Sigmoid colon (tissue), 4 donors: ENCODE results near the gene SP3.

ENCODE experiments used
- POLR2A ChIP-seq, 2 donors: fragments of 450-650 bp; IDR thresholded peaks; one replicate each; pipeline ENCODE4 v1.6.1; 2016; ENCODE audit warnings: antibody characterized with exemption in 2 of 2, mild to moderate bottlenecking in 2 of 2, moderate library complexity in 2 of 2
- POLR2AphosphoS5 ChIP-seq, 4 donors: sonication (generic); formaldehyde crosslinking; IDR thresholded peaks; one replicate each; pipeline ENCODE4 v1.6.1; 2017; ENCODE audit warnings: antibody characterized with exemption in 4 of 4
- TF ChIP-seq, protein P1 (sequence below), 4 experiments: fragments of 450-650 bp in 3 of 4; fragments of 200-600 bp in 1 of 4; IDR thresholded peaks; one replicate each; pipeline ENCODE4 v1.5.1; 2016 to 2019; ENCODE audit warnings: antibody characterized with exemption in 4 of 4, mild to moderate bottlenecking in 3 of 4, moderate library complexity in 2 of 4

DNA sequence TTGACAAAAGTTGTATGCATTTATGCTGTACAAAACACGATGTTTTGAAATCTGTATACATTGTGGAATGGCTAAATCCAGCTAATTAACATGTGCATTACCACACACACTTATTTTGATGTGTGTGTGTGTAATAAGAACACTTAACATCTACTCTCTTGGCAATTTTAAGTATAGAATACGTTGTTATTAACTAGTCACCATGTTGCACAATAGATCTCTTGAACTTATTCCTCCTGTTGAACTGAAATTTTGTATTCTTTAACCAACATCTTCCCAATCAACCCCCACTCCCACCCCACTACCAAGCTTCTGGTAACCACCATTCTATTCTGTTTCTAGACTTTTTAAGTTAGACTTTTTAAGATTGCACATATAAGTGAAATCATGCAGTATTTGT, 16.3 kb upstream of the SP3 start:
- TF ChIP-seq, protein P1, sequence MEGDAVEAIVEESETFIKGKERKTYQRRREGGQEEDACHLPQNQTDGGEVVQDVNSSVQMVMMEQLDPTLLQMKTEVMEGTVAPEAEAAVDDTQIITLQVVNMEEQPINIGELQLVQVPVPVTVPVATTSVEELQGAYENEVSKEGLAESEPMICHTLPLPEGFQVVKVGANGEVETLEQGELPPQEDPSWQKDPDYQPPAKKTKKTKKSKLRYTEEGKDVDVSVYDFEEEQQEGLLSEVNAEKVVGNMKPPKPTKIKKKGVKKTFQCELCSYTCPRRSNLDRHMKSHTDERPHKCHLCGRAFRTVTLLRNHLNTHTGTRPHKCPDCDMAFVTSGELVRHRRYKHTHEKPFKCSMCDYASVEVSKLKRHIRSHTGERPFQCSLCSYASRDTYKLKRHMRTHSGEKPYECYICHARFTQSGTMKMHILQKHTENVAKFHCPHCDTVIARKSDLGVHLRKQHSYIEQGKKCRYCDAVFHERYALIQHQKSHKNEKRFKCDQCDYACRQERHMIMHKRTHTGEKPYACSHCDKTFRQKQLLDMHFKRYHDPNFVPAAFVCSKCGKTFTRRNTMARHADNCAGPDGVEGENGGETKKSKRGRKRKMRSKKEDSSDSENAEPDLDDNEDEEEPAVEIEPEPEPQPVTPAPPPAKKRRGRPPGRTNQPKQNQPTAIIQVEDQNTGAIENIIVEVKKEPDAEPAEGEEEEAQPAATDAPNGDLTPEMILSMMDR (IDR thresholded peaks at IDR 0.05): no peak
- no peak for TF ChIP-seq POLR2AphosphoS5 (IDR thresholded peaks at IDR 0.05)
- TF ChIP-seq POLR2A (IDR thresholded peaks at IDR 0.05): no peak
